Amniotic epithelial cell (primary cell): ENCODE measurements around the gene PRKG2.

ENCODE experiments used
- DNase-seq: peaks from one replicate; pipeline ENCODE4 v3.0.0-alpha.2; 2010; ENCODE audit warnings: low read depth

The PRKG2 gene

GRCh38 chr4:81217779-81218178, 2.8 kb upstream of the PRKG2 start:
- no peak for DNase-seq

GRCh38 chr4:81215931-81216330, 909 bp upstream of the PRKG2 start:
- DNase-seq = no peak

- DNase-seq = no peak
Measured at GRCh38 chr4:81214144-81214880, 710 bp downstream of the PRKG2 start.

GRCh38 chr4:81213671-81214070, 1.4 kb downstream of the PRKG2 start:
- no peak for DNase-seq

- no peak for DNase-seq
Measured at GRCh38 chr4:81211956-81212355, 3.1 kb downstream of the PRKG2 start.

DNA sequence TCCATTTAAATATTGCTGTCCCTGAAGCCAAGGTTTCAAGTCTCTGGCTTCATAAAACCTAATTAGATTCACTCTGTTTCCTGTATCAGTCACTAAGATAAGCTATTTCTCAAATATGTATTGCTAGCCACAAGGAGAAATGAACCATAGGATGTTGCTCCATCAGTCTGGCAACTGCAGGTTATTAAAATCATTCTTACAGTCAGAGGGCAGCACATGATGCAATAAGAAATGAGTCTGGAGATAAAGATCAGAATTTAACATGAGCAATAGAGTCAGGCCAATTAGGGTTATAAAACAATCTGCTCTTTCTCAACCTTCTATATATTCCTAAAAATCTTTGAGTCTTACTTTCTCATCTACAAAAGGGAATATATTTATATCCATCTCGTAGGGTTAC, 7.2 kb downstream of the PRKG2 start:
- peak; percentile 29 for DNase-seq

DNA sequence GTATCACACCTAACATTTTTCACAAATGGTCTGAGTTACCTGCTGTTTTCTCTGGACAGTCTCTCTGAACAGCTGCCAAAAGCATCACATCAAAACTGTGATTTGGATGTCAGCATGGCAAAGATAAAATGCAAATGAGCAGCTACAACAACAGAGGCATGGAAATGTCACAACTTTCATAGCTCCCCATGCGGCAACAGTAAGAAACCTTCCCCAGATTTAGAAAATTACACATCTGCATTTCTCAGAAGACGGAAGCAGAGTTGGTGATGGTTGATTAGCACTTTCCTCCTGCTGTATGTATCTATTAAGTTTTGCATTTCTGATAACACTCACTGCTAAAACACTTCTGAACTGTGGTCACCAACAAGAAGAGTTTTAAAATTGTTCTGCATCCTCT, 9.7 kb downstream of the PRKG2 start:
- DNase-seq = no peak

DNA sequence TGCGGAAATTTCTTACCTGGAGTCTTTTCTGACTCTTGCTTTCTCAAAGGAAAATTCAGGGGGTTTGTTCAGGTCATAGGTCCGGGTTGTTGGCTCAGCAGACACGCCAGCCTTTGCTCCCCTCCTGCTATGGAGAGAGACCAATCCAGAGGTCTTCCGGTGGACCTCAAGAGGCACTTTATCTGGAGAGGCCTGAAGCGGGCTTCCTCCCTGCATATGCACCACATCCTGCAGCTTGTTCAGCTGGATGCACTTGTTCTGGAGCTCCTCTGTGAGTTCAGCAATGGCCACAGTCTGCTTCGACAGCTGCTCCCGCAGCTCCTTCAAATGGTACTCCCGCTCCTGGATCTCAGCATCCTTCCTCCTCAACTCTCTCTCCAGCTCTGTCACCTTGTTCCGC, 10.5 kb downstream of the PRKG2 start:
- no peak for DNase-seq

GRCh38 chr4:81199831-81200230, 15.2 kb downstream of the PRKG2 start:
- no peak for DNase-seq

- DNase-seq = no peak
Measured at GRCh38 chr4:81198609-81199008, 16.4 kb downstream of the PRKG2 start.

DNA sequence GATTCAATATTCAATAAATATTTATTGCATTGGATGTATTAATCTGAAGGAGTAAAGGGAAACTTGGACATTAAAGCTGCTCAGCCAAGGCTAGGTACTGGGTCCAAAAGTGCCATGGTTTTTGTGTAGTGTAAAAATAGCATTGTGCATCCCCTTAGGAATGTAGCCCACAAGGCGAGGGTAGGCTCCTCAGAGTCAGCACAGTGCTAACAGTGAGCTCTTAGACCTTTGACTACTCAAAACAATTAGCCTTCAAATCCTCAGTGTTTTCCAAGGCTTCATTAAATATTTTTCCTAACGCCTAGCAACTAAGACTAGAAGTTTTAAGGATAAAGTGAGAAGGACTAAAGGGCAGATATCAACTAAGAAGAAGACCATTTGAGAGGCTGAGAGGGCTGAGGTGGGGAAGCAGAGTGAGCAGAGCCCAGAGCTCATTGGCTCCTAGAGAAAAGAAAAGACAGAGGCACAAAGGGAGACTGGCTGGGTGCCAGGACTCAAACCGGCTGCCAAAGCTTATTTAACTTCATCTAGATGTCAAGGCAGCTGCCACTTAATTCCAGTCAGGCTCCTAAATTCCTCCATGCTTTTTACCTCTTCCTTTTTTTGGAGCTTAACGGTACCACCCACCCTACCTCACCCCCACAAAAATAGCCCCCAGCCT, 17.0 kb downstream of the PRKG2 start:
- DNase-seq = no peak

DNA sequence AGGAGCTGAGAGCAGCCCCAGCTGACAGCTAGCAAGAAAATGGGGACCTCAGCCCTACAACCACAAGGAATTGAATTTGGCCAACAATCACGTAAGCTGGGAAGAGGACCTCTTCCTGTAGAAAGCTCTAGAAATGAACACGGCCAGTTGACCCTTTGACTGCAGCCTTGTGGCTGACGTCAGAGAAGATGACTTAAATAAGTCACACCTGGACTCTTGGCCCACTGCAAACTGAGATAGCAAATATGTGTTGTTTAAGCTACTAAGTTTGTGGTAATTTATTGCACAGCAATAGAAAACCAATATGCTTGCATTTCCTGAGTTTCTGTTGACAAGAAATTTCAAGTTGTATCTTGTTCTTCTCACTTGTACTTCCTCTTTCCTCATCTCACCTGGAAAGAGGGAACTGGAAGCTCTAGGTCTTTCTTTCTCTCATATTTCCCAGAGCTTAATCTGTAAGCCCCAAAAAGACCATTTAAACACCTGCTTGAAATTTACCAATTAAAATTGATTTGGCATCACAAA, 18.8 kb downstream of the PRKG2 start:
- DNase-seq = no peak

- DNase-seq = no peak
Measured at GRCh38 chr4:81195475-81195874, 19.5 kb downstream of the PRKG2 start.

DNA sequence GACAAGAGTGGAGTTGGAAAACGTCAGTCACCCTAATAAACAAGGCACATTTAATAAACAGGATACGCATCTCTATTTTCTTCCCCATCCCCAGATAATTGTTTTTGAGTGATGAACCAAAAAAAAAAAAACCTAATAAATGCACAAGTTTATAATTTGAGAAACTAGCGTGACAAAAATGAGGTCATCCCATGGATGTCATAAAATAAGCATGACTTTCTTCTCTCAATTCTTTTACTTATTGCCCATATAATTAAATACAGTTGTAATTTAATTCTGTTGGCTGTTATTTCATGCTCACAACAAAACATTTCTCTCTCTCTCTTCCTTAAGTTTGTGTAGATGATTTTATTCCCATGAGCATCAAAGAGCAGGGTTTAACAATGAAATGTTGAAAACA, 20.7 kb downstream of the PRKG2 start:
- no peak for DNase-seq

- no peak for DNase-seq
Measured at GRCh38 chr4:81180916-81181315, 34.1 kb downstream of the PRKG2 start.

DNA sequence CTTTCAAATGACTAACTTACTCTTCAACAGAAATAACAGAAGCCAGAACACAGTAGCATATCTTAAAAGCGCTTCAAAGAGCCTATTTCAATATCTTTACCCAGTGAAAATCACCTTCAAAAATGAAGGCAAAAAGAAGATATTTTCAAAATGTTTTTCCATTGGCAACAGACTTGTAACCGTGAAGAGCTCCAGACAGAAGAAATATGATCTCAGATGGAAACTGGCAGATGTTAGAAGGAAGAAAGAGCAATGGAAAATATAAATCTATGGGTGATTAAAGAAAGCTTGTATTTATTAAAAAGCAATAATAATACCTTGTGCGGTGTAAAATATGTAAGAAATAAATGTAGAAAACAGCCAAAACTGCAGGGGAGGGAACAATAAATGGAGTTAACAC, 35.7 kb downstream of the PRKG2 start:
- no peak for DNase-seq

- no peak for DNase-seq
Measured at GRCh38 chr4:81173213-81173612, 41.8 kb downstream of the PRKG2 start.

- DNase-seq = no peak
Measured at GRCh38 chr4:81166458-81167160, 48.4 kb downstream of the PRKG2 start.

DNA sequence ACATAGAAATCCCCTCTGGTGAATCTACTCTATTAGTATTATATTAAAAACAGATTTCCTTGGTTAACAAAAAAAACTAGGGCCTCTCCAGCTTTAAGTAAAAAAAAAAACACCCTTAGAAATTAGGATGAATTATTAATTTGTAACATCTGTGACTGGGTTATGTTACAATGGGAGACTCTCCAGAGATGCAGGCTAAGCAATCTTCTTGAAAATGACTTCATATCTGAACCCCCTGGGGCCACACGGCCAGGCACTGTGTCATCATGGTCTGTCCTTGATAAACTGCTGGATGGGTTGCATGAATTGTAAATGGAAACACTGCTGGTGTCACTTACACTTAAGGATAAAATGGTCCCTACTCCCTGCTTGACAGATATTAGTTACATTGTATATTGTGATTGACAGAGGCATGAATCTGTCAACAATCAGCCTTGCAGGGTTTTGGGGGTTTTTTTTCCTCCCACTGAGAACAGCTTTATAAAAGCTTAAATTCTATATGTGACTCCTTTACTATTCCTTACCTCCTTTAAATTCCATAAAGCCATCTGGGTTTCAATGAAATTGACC, 49.1 kb downstream of the PRKG2 start:
- DNase-seq = no peak

GRCh38 chr4:81164623-81165416, 50.2 kb downstream of the PRKG2 start:
- DNase-seq = no peak

DNA sequence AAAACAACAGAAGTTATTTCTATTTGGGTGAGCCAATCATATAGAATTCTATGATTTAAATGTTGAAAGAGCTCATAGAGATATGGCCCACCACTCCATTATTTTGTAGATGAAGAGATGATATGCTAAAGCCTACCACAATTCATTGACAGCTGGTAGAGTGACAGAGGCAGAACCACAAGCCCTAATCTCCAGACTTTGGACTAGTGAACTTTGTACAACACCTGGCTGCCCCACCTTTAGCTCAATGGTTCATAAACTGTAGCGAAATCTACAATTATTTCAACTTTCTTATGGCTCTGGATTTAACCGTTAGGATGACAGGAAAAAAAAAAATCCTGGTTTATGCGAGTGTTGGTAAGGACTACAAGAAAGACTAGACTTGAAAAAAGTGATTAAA, 50.9 kb downstream of the PRKG2 start:
- DNase-seq = no peak
